HFF-Myc (cell line): ENCODE results near the gene SLC24A4.

Source experiments
- DNase-seq: peaks from one replicate; pipeline ENCODE4 v3.0.0-alpha.2; 2011; ENCODE audit warnings: low read depth; ENCODE audit errors: extremely low read depth
- H3K4me3 ChIP-seq: replicated peaks from 2 replicates; pipeline ENCODE4 v1.5.1; 2011; ENCODE audit warnings: low read depth, mild to moderate bottlenecking, control low read depth, low read length
- CTCF ChIP-seq: IDR thresholded peaks from 2 replicates; pipeline ENCODE4 v1.5.1; 2012; ENCODE audit warnings: mild to moderate bottlenecking, low read depth, low read length, control low read depth; ENCODE audit errors: missing control alignments

The SLC24A4 gene

GRCh38 chr14:92282669-92283068 is 40.3 kb upstream of the SLC24A4 start:
- DNase-seq = no peak
- no peak overlapping the region for H3K4me3 ChIP-seq
- TF ChIP-seq CTCF = no peak

GRCh38 chr14:92285311-92285710 is 37.7 kb upstream of the SLC24A4 start:
- DNase-seq = no peak
- no peak overlapping the region for H3K4me3 ChIP-seq
- TF ChIP-seq CTCF = no peak

- H3K4me3 ChIP-seq = no peak overlapping the region
- DNase-seq = no peak
- no peak for TF ChIP-seq CTCF
Observed at GRCh38 chr14:92287987-92288386, 35.0 kb upstream of the SLC24A4 start.

- no peak overlapping the region for H3K4me3 ChIP-seq
- DNase-seq = no peak
- TF ChIP-seq CTCF = no peak
Observed at GRCh38 chr14:92288994-92289660, 33.8 kb upstream of the SLC24A4 start.

- H3K4me3 ChIP-seq = no peak overlapping the region
- DNase-seq = no peak
- no peak for TF ChIP-seq CTCF
Observed at GRCh38 chr14:92292673-92293072, 30.3 kb upstream of the SLC24A4 start.

GRCh38 chr14:92294506-92294905 is 28.5 kb upstream of the SLC24A4 start:
- H3K4me3 ChIP-seq = no peak overlapping the region
- DNase-seq = no peak
- no peak for TF ChIP-seq CTCF
